Ramos (cell line): ENCODE results near the gene ZBTB22.
"Not testable (repeated sequence)": the region's sequence is repeated elsewhere in the genome, so short reads cannot be mapped to it uniquely, and the experiment has no call there.

Experiments
- in situ Hi-C: fragments of 300-500 bp; cut with MboI; formaldehyde crosslinking; loops from one replicate; pipeline ENCODE4 v1.14.3; 2022; ENCODE audit warnings: low sequenced_read_pairs; ENCODE audit not compliant: unreplicated experiment

The ZBTB22 gene

GRCh38 chr6:33317669-33318425, at the start of gene ZBTB22:
TSS of gene ZBTB22 (minus strand) at chr6:33317744. CDS start at chr6:33316916, 828 bp downstream.
- in situ Hi-C loops: no loop called here

DNA sequence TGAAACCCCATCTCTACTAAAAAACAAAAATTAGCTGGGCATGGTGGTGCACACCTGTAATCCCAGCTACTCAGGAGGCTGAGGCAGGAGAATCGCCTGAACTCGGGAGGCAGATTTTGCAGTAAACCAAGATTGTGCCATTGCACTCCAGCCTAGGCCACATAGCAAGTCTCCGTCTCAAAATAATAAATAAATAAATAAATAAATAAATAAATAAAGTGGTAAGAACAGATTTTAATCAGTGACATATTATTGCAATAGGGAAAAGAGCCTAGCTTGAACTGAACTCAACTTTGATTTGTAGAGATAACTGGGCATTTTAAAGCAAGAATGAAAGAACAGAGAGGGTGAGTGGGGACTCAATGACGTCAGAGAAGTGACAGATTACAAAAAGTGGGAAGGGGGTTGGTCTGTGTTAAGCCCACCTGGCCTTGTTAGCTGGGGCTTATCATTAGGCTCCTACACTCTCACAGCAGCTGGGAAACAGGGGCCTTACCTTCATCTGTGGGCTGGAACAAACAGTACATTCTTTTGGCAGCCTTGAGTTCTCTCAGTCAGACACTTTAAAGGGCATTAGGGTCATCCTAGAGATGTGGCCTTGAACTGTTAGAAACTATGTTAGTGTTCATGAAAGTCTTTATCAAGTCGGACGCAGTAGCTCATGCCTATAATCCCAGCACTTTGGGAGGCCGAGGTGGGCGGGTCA, 49.6 kb upstream of the ZBTB22 start:
- in situ Hi-C loops: no loop called here

DNA sequence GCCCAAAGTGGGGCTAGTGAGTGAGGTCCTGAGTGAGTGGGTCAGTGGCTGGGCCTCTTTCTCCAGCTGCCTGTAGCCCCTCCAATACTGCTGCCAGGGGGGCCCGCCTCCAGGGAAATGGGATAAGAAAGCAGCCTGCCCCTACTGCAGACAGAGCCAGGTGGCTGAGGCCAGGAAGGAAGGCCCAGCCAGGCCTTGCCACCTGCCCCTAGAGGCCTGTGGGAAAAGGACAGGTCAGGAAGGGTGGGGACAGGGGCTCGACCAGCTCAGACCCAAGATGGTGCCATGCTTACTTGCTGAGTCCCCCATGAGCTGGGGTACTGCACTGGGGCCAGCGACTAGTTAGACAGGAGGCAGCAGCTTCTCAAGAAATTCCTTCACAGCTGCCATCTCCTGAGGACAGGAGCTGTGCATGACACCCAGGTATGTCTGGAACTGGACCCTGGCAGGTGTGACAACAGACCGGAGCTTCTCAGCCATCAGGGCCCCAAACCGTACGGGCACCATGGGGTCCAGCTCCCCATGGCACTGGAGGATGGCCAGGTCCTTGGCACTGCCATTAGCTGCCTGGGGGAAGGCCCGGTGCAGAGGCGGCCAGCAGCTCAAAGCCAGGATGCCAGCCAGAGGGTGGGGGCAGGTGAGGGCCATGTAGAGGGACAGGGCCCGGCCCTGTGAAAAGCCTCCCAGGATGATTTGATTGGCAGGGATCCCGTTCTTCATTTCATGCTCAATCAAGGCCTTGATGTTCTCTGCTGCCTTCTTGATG, 47.8 kb upstream of the ZBTB22 start:
- in situ Hi-C loops: not testable (repeated sequence)

GRCh38 chr6:33364475-33365205, 47.1 kb upstream of the ZBTB22 start:
- in situ Hi-C loops: not testable (repeated sequence)

DNA sequence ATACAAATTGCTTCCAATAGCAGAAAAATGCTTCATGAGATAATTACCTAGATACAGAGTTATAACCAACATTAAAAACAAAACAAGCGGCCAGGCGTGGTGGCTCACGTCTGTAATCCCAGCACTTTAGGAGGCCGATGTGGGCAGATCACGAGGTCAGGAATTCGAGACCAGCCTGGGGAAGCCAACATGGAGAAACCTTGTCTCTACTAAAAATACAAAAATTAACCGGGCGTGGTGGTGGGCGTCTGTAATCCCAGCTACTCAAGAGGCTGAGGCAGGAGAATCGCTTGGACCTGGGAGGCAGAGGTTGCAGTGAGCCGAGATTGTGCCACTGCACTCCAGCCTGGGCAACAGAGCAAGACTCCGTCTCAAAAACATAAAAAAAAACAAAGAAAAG, 45.9 kb upstream of the ZBTB22 start:
- in situ Hi-C loops: not testable (repeated sequence)

DNA sequence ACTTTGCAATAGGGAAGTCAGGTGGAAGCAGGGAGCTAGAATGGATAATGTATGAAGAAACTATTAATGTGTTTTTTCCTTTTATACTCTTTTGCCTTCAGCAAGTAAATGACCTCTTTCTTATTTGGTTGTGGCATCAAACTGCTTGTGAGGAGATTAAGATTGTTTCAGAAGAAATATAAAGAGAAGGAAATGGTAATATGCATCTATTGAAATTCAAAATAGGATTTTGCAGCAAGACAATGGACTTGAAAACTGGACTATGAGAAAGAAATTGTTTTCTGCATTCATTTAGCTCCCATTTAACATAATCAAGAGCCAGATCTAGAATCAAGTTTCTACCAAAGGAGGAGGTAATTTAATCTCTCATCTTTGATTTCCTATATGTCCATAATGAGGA, 41.8 kb upstream of the ZBTB22 start:
- in situ Hi-C loops: no loop called here

DNA sequence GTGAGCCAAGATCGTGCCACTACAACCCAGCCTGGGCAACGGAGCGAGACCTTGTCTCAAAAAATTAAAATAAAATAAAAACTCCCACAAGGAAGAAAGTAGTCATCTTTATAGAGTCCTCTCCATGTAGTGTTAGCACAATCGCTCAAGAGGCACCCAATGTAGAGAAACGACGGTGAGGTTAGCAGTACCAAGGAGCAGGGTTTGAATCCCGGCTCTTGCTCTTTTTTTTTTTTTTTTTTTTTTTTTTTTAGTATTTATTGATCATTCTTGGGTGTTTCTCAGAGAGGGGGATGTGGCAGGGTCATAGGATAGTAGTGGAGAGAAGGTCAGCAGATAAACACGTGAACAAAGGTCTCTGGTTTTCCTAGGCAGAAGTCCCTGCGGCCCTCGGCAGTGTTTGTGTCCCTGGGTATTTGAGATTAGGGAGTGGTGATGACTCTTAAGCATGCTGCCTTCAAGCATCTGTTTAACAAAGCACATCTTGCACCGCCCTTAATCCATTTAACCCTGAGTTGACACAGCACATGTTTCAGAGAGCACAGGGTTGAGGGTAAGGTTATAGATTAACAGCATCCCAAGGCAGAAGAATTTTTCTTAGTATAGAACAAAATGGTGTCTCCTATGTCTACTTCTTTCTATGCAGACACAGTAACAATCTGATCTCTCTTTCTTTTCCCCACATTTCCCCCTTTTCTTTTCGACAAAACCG, 39.8 kb upstream of the ZBTB22 start:
- in situ Hi-C loops: not testable (repeated sequence)

GRCh38 chr6:33356295-33356694, 38.8 kb upstream of the ZBTB22 start:
- in situ Hi-C loops: no loop called here

GRCh38 chr6:33355860-33356259, 38.3 kb upstream of the ZBTB22 start:
- in situ Hi-C loops: not testable (repeated sequence)

DNA sequence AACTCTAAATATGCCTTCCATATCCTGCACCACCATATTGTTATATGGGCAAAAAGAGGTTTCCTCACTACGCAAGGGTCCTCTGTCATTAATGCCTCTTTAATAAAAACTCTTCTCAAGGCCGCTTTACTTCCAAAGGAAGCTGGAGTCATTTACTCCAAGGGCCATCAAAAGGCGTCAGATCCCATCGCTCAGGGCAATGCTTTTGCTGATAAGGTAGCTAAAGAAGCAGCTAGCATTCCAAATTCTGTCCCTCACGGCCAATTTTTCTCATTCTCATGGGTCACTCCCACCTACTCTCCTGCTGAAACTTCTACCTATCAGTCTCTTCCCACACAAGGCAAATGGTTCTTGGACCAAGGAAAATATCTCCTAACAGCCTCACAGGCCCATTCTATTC, 30.3 kb upstream of the ZBTB22 start:
- in situ Hi-C loops: no loop called here

DNA sequence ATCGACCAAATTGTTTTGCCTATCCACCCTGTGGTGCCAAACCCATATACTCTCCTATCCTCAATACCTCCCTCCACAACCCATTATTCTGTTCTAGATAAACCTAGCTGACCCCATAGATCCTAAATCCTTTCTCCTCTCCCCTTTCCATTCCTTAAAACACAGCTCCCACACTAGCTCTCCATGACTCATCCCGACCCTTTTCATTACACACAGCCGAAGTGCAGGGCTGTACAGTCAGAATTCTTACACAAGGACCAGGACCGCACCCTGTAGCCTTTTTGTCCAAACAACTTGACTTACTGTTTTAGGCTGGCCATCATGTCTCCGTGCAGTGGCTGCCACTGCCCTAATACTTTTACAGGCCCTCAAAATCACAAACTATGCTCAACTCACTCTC, 29.4 kb upstream of the ZBTB22 start:
- in situ Hi-C loops: not testable (repeated sequence)

- in situ Hi-C loops: no loop called here
These were observed 27.5 kb upstream of the ZBTB22 start for GRCh38 chr6:33344701-33345697.

DNA sequence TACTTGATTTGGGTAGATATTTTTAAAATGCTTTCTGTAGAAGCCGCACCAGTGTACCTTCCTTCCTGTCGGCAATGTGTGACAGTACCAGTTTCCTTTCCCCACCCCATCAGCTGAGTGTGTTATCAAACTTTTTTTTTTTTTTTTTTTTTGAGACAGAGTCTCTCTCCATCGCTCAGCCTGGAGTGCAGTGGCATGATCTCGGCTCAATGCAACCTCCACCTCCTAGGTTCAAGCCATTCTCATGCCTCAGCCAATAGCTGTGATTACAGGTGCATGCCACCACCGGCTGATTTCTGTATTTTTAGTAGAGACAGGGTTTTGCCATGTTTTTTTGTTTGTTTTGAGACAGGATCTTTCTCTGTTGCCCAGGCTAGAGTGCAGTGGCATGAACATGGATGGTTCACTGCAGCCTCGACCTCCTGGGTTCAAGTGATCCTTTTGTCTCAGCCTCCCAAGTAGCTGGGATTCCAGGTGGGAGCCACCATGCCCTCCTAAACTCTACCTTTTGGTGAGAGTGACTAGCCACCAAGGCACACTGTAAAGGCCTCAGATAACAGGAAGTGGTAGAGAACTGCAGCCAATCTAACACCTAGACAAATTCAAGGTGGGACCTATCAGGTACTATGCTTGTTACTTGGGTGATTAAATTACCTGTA, 26.5 kb upstream of the ZBTB22 start:
- in situ Hi-C loops: no loop called here

DNA sequence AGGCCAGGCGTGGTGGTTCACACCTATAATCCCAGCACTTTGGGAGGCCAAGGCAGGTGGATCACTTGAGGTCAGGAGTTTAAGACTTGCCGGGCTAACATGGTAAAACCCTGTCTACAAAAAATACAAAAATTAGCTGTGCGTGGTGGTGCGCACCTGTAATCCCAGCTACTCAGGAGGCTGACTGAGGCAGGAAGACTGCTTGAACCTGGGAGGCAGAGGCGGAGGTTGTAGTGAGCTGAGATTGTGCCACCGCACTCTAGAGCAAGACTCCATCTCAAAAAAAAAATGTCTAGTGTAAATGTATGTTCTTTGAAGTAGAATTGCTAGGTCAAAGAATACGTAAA, 26.0 kb upstream of the ZBTB22 start:
- in situ Hi-C loops: not testable (repeated sequence)

- in situ Hi-C loops: no loop called here
These were observed 21.6 kb upstream of the ZBTB22 start for GRCh38 chr6:33339193-33339592.

DNA sequence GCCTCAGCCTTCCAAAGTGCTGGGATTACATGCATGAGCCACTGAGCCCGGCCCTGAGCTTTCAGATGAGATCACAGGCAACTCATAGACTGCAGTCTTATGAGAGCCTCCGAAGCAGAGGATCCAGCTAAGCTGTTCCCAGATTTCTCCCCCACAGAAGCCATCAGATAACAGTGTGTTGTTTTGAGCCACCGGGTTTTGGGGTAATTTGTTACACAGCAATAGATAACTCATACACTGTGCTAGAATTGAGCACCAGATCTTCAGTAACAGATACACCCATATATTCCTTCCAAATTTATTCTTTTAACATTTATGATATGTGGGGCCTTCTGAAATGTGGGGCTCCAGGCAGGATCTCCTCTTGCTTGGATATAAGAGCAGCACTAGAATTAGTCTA, 19.0 kb upstream of the ZBTB22 start:
- in situ Hi-C loops: no loop called here

GRCh38 chr6:33335916-33336315, 18.4 kb upstream of the ZBTB22 start:
- in situ Hi-C loops: no loop called here

DNA sequence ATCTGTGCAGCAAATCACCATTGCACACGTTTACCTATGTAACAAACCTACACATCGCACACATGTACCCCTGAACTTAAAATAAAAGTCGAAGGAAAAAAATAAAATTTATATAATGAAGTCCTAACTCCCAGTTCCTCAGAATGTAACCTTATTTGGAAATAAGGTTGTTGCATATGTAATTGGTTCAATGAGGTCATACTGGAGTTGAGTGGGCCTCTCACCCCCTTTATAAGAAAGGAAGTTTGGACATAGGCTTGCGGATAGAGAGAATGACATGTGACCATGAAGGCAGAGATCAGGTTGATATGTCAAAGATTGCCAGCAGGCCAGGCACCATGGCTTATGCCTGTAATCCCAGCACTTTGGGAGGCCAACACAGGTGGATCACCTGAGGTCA, 16.1 kb upstream of the ZBTB22 start:
- in situ Hi-C loops: no loop called here
